Neural crest cell (in vitro differentiated cells): ENCODE measurements around the gene DBR1. TPM values are rescaled to one million over a fixed set of nuclear protein-coding genes. Genes with fewer than 3 reads are reported as not detected.

Source experiments
- DNase-seq: peaks from one replicate; pipeline ENCODE4 v3.0.0; 2021; ENCODE audit warnings: low read depth, mixed read lengths, low spot score
- H3K27ac Mint-ChIP-seq: one replicate; pipeline ENCODE4 v1.8.0; 2021; ENCODE audit warnings: mild to moderate bottlenecking, mixed read lengths; ENCODE audit not compliant: unreplicated experiment
- H3K27me3 Mint-ChIP-seq: 2 replicates; pipeline ENCODE4 v1.8.0; 2021; ENCODE audit warnings: low read depth, mild to moderate bottlenecking, mixed read lengths
- H3K36me3 Mint-ChIP-seq: 2 replicates; pipeline ENCODE4 v1.8.0; 2021; ENCODE audit warnings: low read depth, mild to moderate bottlenecking, mixed read lengths
- H3K4me1 Mint-ChIP-seq: 2 replicates; pipeline ENCODE4 v1.8.0; 2021; ENCODE audit warnings: mixed read lengths
- H3K4me3 Mint-ChIP-seq: one replicate; pipeline ENCODE4 v1.8.0; 2021; ENCODE audit warnings: mild to moderate bottlenecking, mixed read lengths
- H3K9me3 Mint-ChIP-seq: 2 replicates; pipeline ENCODE4 v1.8.0; 2021; ENCODE audit warnings: mixed read lengths
- CTCF ChIP-seq: fragments of 200-600 bp; sonication (generic); conservative IDR thresholded peaks from 2 replicates; pipeline ENCODE4 v1.5.0; 2021; ENCODE audit warnings: antibody characterized with exemption, mild to moderate bottlenecking
- total RNA-seq: library from RNA; stranded (reverse); gene quantifications from 2 replicates; pipeline ENCODE4 v1.2.1, GENCODE V29; 2021

Gene DBR1
- total RNA-seq, 1 donor from 2014 or later, result 25.6 TPM

GRCh38 chr3:138140940-138141339 lies 33.8 kb downstream of the DBR1 start:
- Mint-ChIP-seq H3K4me3 (no peak overlapping the region), H3K36me3 (no peaks in the 10 kb centered on the region), H3K27ac (no peak overlapping the region), H3K27me3 (no peaks in the 10 kb centered on the region), H3K4me1 (peaks cover 1% of the 10 kb centered on the region), H3K9me3 (peaks cover 3% of the 10 kb centered on the region)
- DNase-seq, result no peak
- no peak for TF ChIP-seq CTCF

GRCh38 chr3:138139691-138140090 lies 35.0 kb downstream of the DBR1 start:
- Mint-ChIP-seq H3K27ac (no peak overlapping the region), H3K27me3 (no peaks in the 10 kb centered on the region), H3K9me3 (peaks cover 3% of the 10 kb centered on the region), H3K36me3 (no peaks in the 10 kb centered on the region), H3K4me1 (peaks cover 8% of the 10 kb centered on the region), H3K4me3 (no peak overlapping the region)
- TF ChIP-seq CTCF, result no peak
- no peak for DNase-seq

GRCh38 chr3:138137861-138138260 lies 36.9 kb downstream of the DBR1 start:
- Mint-ChIP-seq H3K27ac (no peak overlapping the region), H3K4me3 (no peak overlapping the region), H3K4me1 (peaks cover 8% of the 10 kb centered on the region), H3K9me3 (no peaks in the 10 kb centered on the region), H3K36me3 (no peaks in the 10 kb centered on the region), H3K27me3 (no peaks in the 10 kb centered on the region)
- no peak for DNase-seq
- no peak for TF ChIP-seq CTCF

GRCh38 chr3:138136201-138136600 lies 38.5 kb downstream of the DBR1 start:
- no peaks in the 10 kb centered on the region for H3K9me3 Mint-ChIP-seq

GRCh38 chr3:138135833-138136194 lies 38.9 kb downstream of the DBR1 start:
- no peaks in the 10 kb centered on the region for H3K27me3 Mint-ChIP-seq
- no peak for TF ChIP-seq CTCF
- H3K4me3 Mint-ChIP-seq, result no peak overlapping the region
- no peaks in the 10 kb centered on the region for H3K36me3 Mint-ChIP-seq
- no peak for DNase-seq
- H3K9me3 Mint-ChIP-seq, result no peaks in the 10 kb centered on the region
- H3K27ac Mint-ChIP-seq, result no peak overlapping the region
- peaks cover 8% of the 10 kb centered on the region for H3K4me1 Mint-ChIP-seq

More at GRCh38 chr3:138136201-138136600, 38.5 kb downstream of the DBR1 start:
- H3K4me1 Mint-ChIP-seq, result peaks cover 8% of the 10 kb centered on the region
- no peak for TF ChIP-seq CTCF
- H3K27me3 Mint-ChIP-seq, result no peaks in the 10 kb centered on the region
- H3K4me3 Mint-ChIP-seq, result no peak overlapping the region
- no peak for DNase-seq
- no peak overlapping the region for H3K27ac Mint-ChIP-seq
- H3K36me3 Mint-ChIP-seq, result no peaks in the 10 kb centered on the region
